Left kidney (tissue), 1 donor: Measurements from ENCODE around the gene RNPS1. TPM values are rescaled to one million over a fixed set of nuclear protein-coding genes. Genes with fewer than 3 reads are reported as not detected.

ENCODE experiments used
- polyA plus RNA-seq: library from polyadenylated mRNA; unstranded; fragments of 120-200 nt; gene quantifications from one replicate; pipeline ENCODE4 v1.2.1, GENCODE V29; 2013; ENCODE audit not compliant: insufficient read length

RNPS1 gene
- polyA plus RNA-seq, 1 donor = 207 TPM

Other genes starting within 250 kb of the RNPS1 start
- gene NPW, start 248.3 kb downstream of the RNPS1 start, polyA plus RNA-seq = 3.8 TPM
- 82.9 TPM for gene NHERF2, start 241.2 kb downstream of the RNPS1 start, polyA plus RNA-seq
- 14.7 TPM for gene NTHL1, start 220.3 kb downstream of the RNPS1 start, polyA plus RNA-seq
- 165 TPM for gene TSC2, start 220.1 kb downstream of the RNPS1 start, polyA plus RNA-seq
- gene PKD1, start 132.2 kb downstream of the RNPS1 start, polyA plus RNA-seq = 82.5 TPM
- 2.1 TPM for gene RAB26, start 119.5 kb downstream of the RNPS1 start, polyA plus RNA-seq
- 55.7 TPM for gene TRAF7, start 112.3 kb downstream of the RNPS1 start, polyA plus RNA-seq
- 1.5 TPM for gene CASKIN1, start 71.5 kb downstream of the RNPS1 start, polyA plus RNA-seq
- 39.7 TPM for gene MLST8, start 62.7 kb downstream of the RNPS1 start, polyA plus RNA-seq
- gene BRICD5, start 57.3 kb downstream of the RNPS1 start, polyA plus RNA-seq = 6.7 TPM
- 16.8 TPM for gene PGP, start 53.3 kb downstream of the RNPS1 start, polyA plus RNA-seq
- gene E4F1, start 44.5 kb downstream of the RNPS1 start, polyA plus RNA-seq = 14.7 TPM
- gene DNASE1L2, start 31.7 kb downstream of the RNPS1 start, polyA plus RNA-seq = 0.93 TPM
- 55.2 TPM for gene ECI1, start 16.5 kb downstream of the RNPS1 start, polyA plus RNA-seq
- gene ABCA3, start 72.6 kb upstream of the RNPS1 start, polyA plus RNA-seq = 6.3 TPM
- gene CCNF, start 161.3 kb upstream of the RNPS1 start, polyA plus RNA-seq = 15.0 TPM
- 11.4 TPM for gene TEDC2, start 192.0 kb upstream of the RNPS1 start, polyA plus RNA-seq
- gene NTN3, start 203.2 kb upstream of the RNPS1 start, polyA plus RNA-seq = 2.3 TPM
- gene TBC1D24, start 207.0 kb upstream of the RNPS1 start, polyA plus RNA-seq = 22.0 TPM
- gene ATP6V0C, start 245.8 kb upstream of the RNPS1 start, polyA plus RNA-seq = 158 TPM